NCI-H2227 (cell line): ENCODE results near the gene CCDC69.
"Not testable (repeated sequence)": the region's sequence is repeated elsewhere in the genome, so short reads cannot be mapped to it uniquely, and the experiment has no call there.

ENCODE experiments used
- DNase-seq: peaks from one replicate; lab custom pipeline; 2025; ENCODE audit not compliant: unreplicated experiment; lab: John Stamatoyannopoulos, UW

Gene CCDC69

GRCh38 chr5:151222790-151223446 lies 974 bp downstream of the CCDC69 start:
- DNase-seq, result no peak

GRCh38 chr5:151222054-151222789 lies 1.7 kb downstream of the CCDC69 start:
- DNase-seq, result no peak

- no peak for DNase-seq
These were observed 2.3 kb downstream of the CCDC69 start for GRCh38 chr5:151221574-151221973.

GRCh38 chr5:151219789-151220188 lies 4.1 kb downstream of the CCDC69 start:
- no peak for DNase-seq

- DNase-seq, result no peak
These were observed 4.8 kb downstream of the CCDC69 start for GRCh38 chr5:151219138-151219537.

GRCh38 chr5:151218177-151218576 lies 5.7 kb downstream of the CCDC69 start:
- DNase-seq, result no peak

GRCh38 chr5:151216781-151217180 lies 7.1 kb downstream of the CCDC69 start:
- no peak for DNase-seq

- DNase-seq, result no peak
These were observed 8.4 kb downstream of the CCDC69 start for GRCh38 chr5:151215546-151215880.

- DNase-seq, result no peak
These were observed 9.0 kb downstream of the CCDC69 start for GRCh38 chr5:151214614-151215545.

- no peak for DNase-seq
These were observed 9.9 kb downstream of the CCDC69 start for GRCh38 chr5:151213803-151214613.

- no peak for DNase-seq
These were observed 11.5 kb downstream of the CCDC69 start for GRCh38 chr5:151212406-151212798.

GRCh38 chr5:151208481-151208914 lies 15.4 kb downstream of the CCDC69 start:
- no peak for DNase-seq

GRCh38 chr5:151205411-151205810 lies 18.5 kb downstream of the CCDC69 start:
- no peak for DNase-seq

- no peak for DNase-seq
These were observed 19.8 kb downstream of the CCDC69 start for GRCh38 chr5:151204051-151204450.

GRCh38 chr5:151202381-151203139 lies 21.3 kb downstream of the CCDC69 start:
- DNase-seq, result no peak

- no peak for DNase-seq
These were observed 22.8 kb downstream of the CCDC69 start for GRCh38 chr5:151200913-151201595.

- no peak for DNase-seq
These were observed 24.2 kb downstream of the CCDC69 start for GRCh38 chr5:151199581-151200185.

GRCh38 chr5:151198861-151199260 lies 25.0 kb downstream of the CCDC69 start:
- no peak for DNase-seq

- not testable (repeated sequence) for DNase-seq
These were observed 26.6 kb downstream of the CCDC69 start for GRCh38 chr5:151197291-151197600.
